Endodermal cell (in vitro differentiated cells): ENCODE results near the gene PLEKHA8. TPM values are rescaled to one million over a fixed set of nuclear protein-coding genes. Genes with fewer than 3 reads are reported as not detected.
A peak's percentile ranks its signal among the peaks of the same experiment; 100 is the strongest.

ENCODE experiments used
- DNase-seq: peaks from one replicate; pipeline ENCODE4 v3.0.0-alpha.2; 2017
- H3K27ac ChIP-seq: 2 replicates; pipeline ENCODE4 v1.5.1; 2013; ENCODE audit warnings: mild to moderate bottlenecking, low read depth, low read length, moderate library complexity
- H3K27me3 ChIP-seq: 2 replicates; pipeline ENCODE4 v1.6.1; 2013; ENCODE audit warnings: mild to moderate bottlenecking, low read length, moderate library complexity; ENCODE audit not compliant: insufficient read depth, control insufficient read depth, poor library complexity, severe bottlenecking
- H3K36me3 ChIP-seq: 2 replicates; pipeline ENCODE4 v1.7.0; 2013; ENCODE audit warnings: mild to moderate bottlenecking, low read length, moderate library complexity; ENCODE audit not compliant: control insufficient read depth, insufficient read depth
- H3K4me1 ChIP-seq: one replicate; pipeline ENCODE4 v1.7.0; 2013; ENCODE audit warnings: low read length; ENCODE audit not compliant: control insufficient read depth, insufficient read depth
- H3K4me3 ChIP-seq: 2 replicates; pipeline ENCODE4 v1.5.1; 2013; ENCODE audit warnings: mild to moderate bottlenecking, low read length, moderate library complexity
- H3K9ac ChIP-seq: 2 replicates; pipeline ENCODE4 v1.6.1; 2013; ENCODE audit warnings: mild to moderate bottlenecking, low read length, moderate library complexity; ENCODE audit not compliant: poor library complexity, severe bottlenecking; ENCODE audit errors: extremely low read depth
- H3K9me3 ChIP-seq: 2 replicates; pipeline ENCODE4 v1.6.1; 2013; ENCODE audit warnings: mild to moderate bottlenecking, low read length, moderate library complexity; ENCODE audit not compliant: control insufficient read depth
- H3K27ac Mint-ChIP-seq: 2 replicates; pipeline ENCODE4 v1.8.0; 2020; ENCODE audit warnings: mixed read lengths
- H3K27me3 Mint-ChIP-seq: 2 replicates; pipeline ENCODE4 v1.8.0; 2021; ENCODE audit warnings: mild to moderate bottlenecking, mixed read lengths; ENCODE audit not compliant: insufficient read depth
- H3K36me3 Mint-ChIP-seq: 2 replicates; pipeline ENCODE4 v1.8.0; 2020; ENCODE audit warnings: low read depth, mixed read lengths
- H3K4me1 Mint-ChIP-seq: 2 replicates; pipeline ENCODE4 v1.8.0; 2020; ENCODE audit warnings: mixed read lengths
- H3K4me3 Mint-ChIP-seq: 2 replicates; pipeline ENCODE4 v1.8.0; 2020; ENCODE audit warnings: mild to moderate bottlenecking, moderate library complexity, mixed read lengths
- H3K9me3 Mint-ChIP-seq: 2 replicates; pipeline ENCODE4 v1.8.0; 2020; ENCODE audit warnings: mild to moderate bottlenecking, mixed read lengths
- WGBS, 2 experiments: methylation state at CpG; one replicate each; pipeline versions ENCODE4 v1.1.5 to v1.1.7; 2013; ENCODE audit warnings: missing lambda C conversion rate in 2 of 2, mixed read lengths in 1 of 2; ENCODE audit not compliant: insufficient coverage in 1 of 2, insufficient read length in 1 of 2; 5-methylcytosine and 5-hydroxymethylcytosine counted together
- total RNA-seq, 2 donors: library from RNA; stranded (reverse); fragmentation: NEBNext Ultra II Directional in 1 of 2; extraction: Animal tissue kit (Norgen Biotek cat#: 25700) in 1 of 2; gene quantifications; 2 replicates in 1 of 2; 3 replicates in 1 of 2; pipeline ENCODE4 v1.2.1, GENCODE V29; 2021
- TF ChIP-seq, protein P1 (sequence below): fragments of 200-600 bp; sonication (generic); conservative IDR thresholded peaks from 2 replicates; pipeline ENCODE4 v1.5.0; 2021; ENCODE audit warnings: antibody characterized with exemption, mild to moderate bottlenecking

Gene PLEKHA8
- total RNA-seq, 2 donors from 2014 or later = 37.7 to 42.2 TPM

DNA sequence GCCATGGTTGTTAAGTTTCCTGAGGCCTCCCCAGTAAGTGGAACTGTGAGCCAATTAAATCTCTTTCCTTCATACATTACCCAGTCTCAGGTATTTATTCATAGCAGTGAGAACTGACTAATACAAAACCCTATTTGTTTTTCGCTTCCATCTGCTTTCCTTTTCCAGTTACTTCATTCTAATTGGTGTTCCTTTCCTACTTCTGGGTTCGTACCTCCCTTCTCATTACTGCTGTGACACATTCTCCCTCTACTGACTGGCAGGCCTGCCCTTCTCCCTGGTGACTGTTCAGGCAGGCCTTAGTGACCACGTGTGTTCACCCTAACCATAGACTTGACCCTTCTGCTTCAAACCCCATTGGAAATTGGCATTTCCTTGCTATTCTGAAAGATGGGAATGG lies 144.2 kb downstream of the PLEKHA8 start:
- H3K4me3 ChIP-seq = no peak overlapping the region
- peaks cover 38% of the 10 kb centered on the region for H3K27me3 ChIP-seq
- no peak overlapping the region for H3K27ac Mint-ChIP-seq
- no peaks in the 10 kb centered on the region for H3K9me3 Mint-ChIP-seq
- no peaks in the 10 kb centered on the region for H3K4me1 ChIP-seq
- H3K27me3 Mint-ChIP-seq = peaks cover 29% of the 10 kb centered on the region
- H3K36me3 ChIP-seq = no peaks in the 10 kb centered on the region
- peak overlapping the region; percentile 84 for H3K27ac ChIP-seq
- no peak overlapping the region for H3K4me3 Mint-ChIP-seq
- H3K9ac ChIP-seq = no peak overlapping the region
- peaks cover 5% of the 10 kb centered on the region for H3K4me1 Mint-ChIP-seq
- WGBS, 2 experiments = 94 to 96% methylated on average over 2 to 3 of the region's 3 CpGs
- TF ChIP-seq, protein P1, sequence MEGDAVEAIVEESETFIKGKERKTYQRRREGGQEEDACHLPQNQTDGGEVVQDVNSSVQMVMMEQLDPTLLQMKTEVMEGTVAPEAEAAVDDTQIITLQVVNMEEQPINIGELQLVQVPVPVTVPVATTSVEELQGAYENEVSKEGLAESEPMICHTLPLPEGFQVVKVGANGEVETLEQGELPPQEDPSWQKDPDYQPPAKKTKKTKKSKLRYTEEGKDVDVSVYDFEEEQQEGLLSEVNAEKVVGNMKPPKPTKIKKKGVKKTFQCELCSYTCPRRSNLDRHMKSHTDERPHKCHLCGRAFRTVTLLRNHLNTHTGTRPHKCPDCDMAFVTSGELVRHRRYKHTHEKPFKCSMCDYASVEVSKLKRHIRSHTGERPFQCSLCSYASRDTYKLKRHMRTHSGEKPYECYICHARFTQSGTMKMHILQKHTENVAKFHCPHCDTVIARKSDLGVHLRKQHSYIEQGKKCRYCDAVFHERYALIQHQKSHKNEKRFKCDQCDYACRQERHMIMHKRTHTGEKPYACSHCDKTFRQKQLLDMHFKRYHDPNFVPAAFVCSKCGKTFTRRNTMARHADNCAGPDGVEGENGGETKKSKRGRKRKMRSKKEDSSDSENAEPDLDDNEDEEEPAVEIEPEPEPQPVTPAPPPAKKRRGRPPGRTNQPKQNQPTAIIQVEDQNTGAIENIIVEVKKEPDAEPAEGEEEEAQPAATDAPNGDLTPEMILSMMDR = no peak
- DNase-seq = no peak
- H3K36me3 Mint-ChIP-seq = peaks cover 2% of the 10 kb centered on the region
- no peaks in the 10 kb centered on the region for H3K9me3 ChIP-seq

DNA sequence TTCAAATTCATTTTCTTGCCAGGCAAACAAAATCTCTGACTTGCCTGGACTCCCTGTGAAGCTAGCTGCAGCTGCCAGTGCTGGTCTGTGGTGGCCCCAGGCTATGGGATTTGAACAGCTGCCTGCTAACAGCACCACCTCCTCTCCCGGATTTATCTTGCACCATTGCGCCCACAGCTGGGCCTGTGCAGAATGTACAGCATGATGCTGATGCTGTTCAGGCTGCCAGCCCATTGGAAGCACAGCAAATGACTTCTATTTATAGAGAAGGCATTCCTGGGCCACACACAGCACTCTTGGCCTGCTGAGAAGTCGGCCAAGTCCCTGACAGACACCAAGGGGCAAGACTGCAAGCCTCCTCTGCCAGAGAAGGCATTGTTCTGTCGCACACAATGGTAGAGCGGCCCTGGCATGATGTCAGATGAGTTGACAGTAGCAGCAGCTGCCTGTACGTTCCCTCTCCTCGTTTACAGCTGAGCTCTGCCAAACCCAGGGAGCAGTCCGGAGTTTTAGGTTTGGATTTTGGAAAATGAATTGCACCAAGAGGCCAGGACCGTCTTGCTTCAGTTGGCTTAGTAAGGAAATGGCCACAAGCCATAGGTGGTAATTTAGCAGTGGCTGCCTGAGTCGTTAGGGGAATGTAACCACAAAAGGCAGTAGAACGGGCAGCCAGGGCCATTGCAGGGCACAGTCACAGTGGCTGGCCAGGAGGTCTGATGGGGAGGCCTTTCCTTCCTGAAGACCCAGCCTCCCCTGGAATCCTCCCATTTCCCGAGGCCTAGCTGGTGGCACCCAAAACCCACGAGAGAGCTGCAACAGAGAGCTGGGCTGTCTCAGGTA lies 145.1 kb downstream of the PLEKHA8 start:
- Mint-ChIP-seq H3K9me3 (no peaks in the 10 kb centered on the region), H3K36me3 (no peaks in the 10 kb centered on the region), H3K4me1 (peaks cover 5% of the 10 kb centered on the region), H3K4me3 (no peak overlapping the region), H3K27ac (no peak overlapping the region), H3K27me3 (peaks cover 20% of the 10 kb centered on the region)
- H3K36me3 ChIP-seq = no peaks in the 10 kb centered on the region
- 86 to 90% methylated on average over 7 to 13 of the region's 13 CpGs for WGBS, 2 experiments
- DNase-seq = peak; percentile 55
- H3K27me3 ChIP-seq = peaks cover 30% of the 10 kb centered on the region
- TF ChIP-seq, protein P1 = no peak
- H3K9ac ChIP-seq = no peak overlapping the region
- H3K9me3 ChIP-seq = no peaks in the 10 kb centered on the region
- peak overlapping the region; percentile 84 for H3K27ac ChIP-seq
- H3K4me1 ChIP-seq = no peaks in the 10 kb centered on the region
- H3K4me3 ChIP-seq = no peak overlapping the region

DNA sequence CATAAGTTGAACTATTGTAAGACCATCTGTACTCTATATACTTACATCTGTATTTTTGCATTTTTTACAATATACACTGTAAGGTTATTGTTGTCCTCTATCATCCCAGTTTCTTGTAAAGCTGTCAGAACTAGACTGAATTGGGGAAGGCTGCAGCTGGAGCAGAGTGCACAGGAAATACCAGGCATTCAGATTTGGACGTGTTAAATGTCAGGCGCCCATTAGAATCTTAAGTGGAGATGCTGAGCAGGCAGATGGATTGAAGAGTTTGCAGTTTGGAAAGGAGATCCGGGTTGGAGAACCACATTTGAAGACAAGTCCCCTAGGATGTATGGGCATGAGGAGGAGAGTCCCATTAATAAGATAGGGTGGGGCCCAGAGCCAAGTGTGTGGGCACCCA lies 147.0 kb downstream of the PLEKHA8 start:
- 92% methylated on average over 2 to 3 of the region's 3 CpGs for WGBS, 2 experiments
- Histone ChIP-seq H3K4me3 (no peak overlapping the region), H3K27me3 (peaks cover 13% of the 10 kb centered on the region), H3K36me3 (no peaks in the 10 kb centered on the region), H3K27ac (no peak overlapping the region), H3K9me3 (no peaks in the 10 kb centered on the region), H3K9ac (no peak overlapping the region), H3K4me1 (no peaks in the 10 kb centered on the region)
- no peaks in the 10 kb centered on the region for H3K36me3 Mint-ChIP-seq
- H3K9me3 Mint-ChIP-seq = no peaks in the 10 kb centered on the region
- peaks cover 5% of the 10 kb centered on the region for H3K4me1 Mint-ChIP-seq
- H3K27ac Mint-ChIP-seq = no peak overlapping the region
- TF ChIP-seq, protein P1 = no peak
- DNase-seq = no peak
- no peak overlapping the region for H3K4me3 Mint-ChIP-seq
- H3K27me3 Mint-ChIP-seq = peaks cover 8% of the 10 kb centered on the region
